ENCODE results near the gene APOC3.

Gene APOC3

GRCh38 chr11:116852261-116853031, 22.7 kb downstream of the APOC3 start:
- no peak for DNase-seq

GRCh38 chr11:116853461-116854073, 23.9 kb downstream of the APOC3 start:
- peak; percentile 73 for DNase-seq

- no peak for DNase-seq
These were observed 25.7 kb downstream of the APOC3 start for GRCh38 chr11:116855413-116855812.

- DNase-seq, result no peak
These were observed 26.7 kb downstream of the APOC3 start for GRCh38 chr11:116856423-116856822.

GRCh38 chr11:116857316-116857715, 27.6 kb downstream of the APOC3 start:
- no peak for DNase-seq

- DNase-seq, result no peak
These were observed 28.2 kb downstream of the APOC3 start for GRCh38 chr11:116857936-116858335.

GRCh38 chr11:116859175-116859574, 29.5 kb downstream of the APOC3 start:
- no peak for DNase-seq

GRCh38 chr11:116860303-116860702, 30.6 kb downstream of the APOC3 start:
- DNase-seq, result no peak

GRCh38 chr11:116861539-116861938, 31.8 kb downstream of the APOC3 start:
- DNase-seq, result no peak

GRCh38 chr11:116862185-116862584, 32.5 kb downstream of the APOC3 start:
- DNase-seq, result no peak

GRCh38 chr11:116862951-116863350, 33.2 kb downstream of the APOC3 start:
- no peak for DNase-seq

GRCh38 chr11:116864531-116864930, 34.8 kb downstream of the APOC3 start:
- DNase-seq, result no peak

GRCh38 chr11:116865696-116866095, 36.0 kb downstream of the APOC3 start:
- no peak for DNase-seq

GRCh38 chr11:116866804-116867455, 37.2 kb downstream of the APOC3 start:
- DNase-seq, result no peak

- no peak for DNase-seq
These were observed 37.9 kb downstream of the APOC3 start for GRCh38 chr11:116867619-116868018.

GRCh38 chr11:116868066-116868465, 38.4 kb downstream of the APOC3 start:
- no peak for DNase-seq

GRCh38 chr11:116869610-116870009, 39.9 kb downstream of the APOC3 start:
- no peak for DNase-seq

GRCh38 chr11:116870054-116870453, 40.3 kb downstream of the APOC3 start:
- DNase-seq, result no peak

- DNase-seq, result no peak
These were observed 41.5 kb downstream of the APOC3 start for GRCh38 chr11:116871248-116871647.

- DNase-seq, result no peak
These were observed 43.7 kb downstream of the APOC3 start for GRCh38 chr11:116873381-116873780.

GRCh38 chr11:116874251-116874650, 44.5 kb downstream of the APOC3 start:
- no peak for DNase-seq

- no peak for DNase-seq
These were observed 45.5 kb downstream of the APOC3 start for GRCh38 chr11:116875194-116875593.

- no peak for DNase-seq
These were observed 46.9 kb downstream of the APOC3 start for GRCh38 chr11:116876656-116877055.
